Measurements from ENCODE around the gene CYP1A1. TPM values are rescaled to one million over a fixed set of nuclear protein-coding genes. Genes with fewer than 3 reads are reported as not detected.

The CYP1A1 gene
- total RNA-seq, 2 experiments from 2014 or later: 0.48 to 1.0 TPM

DNA sequence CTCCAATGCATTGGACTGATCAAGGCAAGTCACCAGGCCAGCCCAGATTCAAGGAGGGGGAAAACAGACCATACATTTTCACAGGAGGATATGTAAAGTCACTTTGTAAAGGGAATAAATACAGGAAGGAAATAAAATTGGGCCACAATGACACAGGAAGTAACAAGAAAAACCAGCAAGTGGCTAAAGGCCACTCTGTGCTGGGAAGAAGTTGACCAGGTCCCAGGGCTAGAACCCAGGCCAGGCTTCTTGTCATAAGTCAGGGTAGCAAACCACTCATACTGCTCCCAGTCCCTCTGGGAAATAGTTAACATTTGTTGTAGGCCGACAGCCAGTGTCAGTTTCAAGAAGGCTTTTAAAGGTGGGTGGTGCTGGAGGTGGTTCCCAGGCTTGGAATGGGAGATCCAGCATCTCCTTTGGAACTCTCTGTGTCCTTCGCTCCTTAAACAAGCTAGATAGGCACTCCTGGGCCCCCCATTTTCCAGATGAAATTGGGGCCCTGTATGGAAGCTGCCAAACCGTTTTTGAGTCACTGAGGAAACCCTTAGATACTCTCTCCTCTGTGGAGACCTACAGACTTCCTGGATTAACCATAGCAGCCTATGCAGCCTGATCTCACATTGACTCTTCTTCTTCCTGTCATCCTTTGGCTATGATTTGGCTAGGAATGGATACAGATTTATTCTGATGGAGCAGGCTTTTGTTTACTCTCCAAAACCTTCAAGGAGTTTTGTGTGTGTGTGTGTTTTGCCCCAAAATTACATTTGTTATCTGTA, 14.8 kb downstream of the CYP1A1 start:
- ChIA-PET POLR2A (no interaction called here), CTCF (no interaction called here)

DNA sequence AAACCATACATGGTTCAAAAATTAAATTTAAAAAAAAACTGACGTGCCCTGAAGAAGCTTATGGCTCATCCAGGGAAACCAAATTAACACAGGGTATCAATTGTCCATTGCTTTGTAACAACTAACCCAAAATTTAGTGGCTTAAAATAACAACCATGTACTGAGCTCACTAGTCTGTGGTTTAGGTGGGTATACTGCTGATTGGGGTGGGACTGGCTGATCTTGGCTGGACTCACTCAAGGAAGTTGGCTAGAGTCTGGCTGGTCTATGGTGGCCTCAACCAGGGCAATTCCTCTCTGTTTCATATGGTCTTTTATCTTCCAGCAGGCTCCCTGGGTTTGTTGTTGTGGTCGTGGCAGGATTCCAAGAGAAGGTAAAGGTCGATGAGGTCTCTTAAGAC, 15.4 kb downstream of the CYP1A1 start:
- POLR2A ChIA-PET: no interaction called here
- CTCF ChIA-PET: no interaction called here

GRCh38 chr15:74709011-74709410, 16.3 kb downstream of the CYP1A1 start:
- POLR2A ChIA-PET: no interaction called here
- CTCF ChIA-PET: no interaction called here

GRCh38 chr15:74696808-74697207, 28.5 kb downstream of the CYP1A1 start:
- POLR2A ChIA-PET: no interaction called here
- CTCF ChIA-PET: interaction anchor here (0.8 to 1.6 kb wide), 5 partner anchors 13 to 95 kb away, joined by 3 to 5 read pairs (median 4); no protein-coding TSS in a partner anchor

GRCh38 chr15:74696398-74696729, 29.0 kb downstream of the CYP1A1 start:
- CTCF ChIA-PET: interaction anchor here (0.8 to 1.6 kb wide), 5 partner anchors 13 to 96 kb away, joined by 3 to 5 read pairs (median 4); no protein-coding TSS in a partner anchor
- POLR2A ChIA-PET: no interaction called here

DNA sequence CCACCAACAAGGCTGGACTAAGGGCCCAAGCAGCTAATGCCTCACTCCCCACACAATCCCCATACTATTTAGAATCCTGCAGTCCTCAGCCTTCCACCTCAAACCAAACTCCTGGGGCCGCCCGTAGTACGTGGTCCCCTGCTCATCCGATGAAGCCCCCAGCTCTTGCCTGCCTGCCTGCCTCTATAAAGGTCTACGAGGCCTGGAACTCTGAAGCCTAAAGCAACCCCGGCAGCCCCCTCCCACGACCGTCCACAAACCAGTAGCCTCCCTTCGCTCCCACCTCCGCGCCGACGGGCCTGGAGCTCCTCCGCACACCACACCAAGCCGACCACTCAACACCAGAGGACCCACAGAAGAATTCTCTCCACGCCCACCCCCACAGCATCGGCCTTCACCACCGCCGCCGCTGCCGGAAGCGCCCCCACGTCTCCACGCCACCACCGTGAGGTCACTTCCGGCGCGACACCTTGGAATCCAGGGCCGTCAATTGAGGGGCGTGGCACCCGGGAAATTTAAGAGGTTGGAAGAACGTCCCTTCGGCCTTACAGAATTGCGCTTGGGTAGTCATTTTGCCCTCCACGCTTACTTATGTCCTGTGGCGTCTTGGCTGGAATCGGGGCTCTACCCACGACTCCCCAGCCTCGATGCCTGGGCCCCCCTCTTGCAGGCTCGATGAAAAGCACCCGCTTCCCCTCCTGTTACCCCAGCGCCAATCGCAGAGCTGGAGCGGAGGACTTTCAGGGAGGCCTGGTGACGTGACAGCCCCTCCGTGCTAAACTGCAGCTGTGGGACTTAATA, 29.5 kb downstream of the CYP1A1 start, which contains the start of gene EDC3:
Gene EDC3, minus strand, starts transcription at position 428 of the 801 bp plus-strand sequence. CDS start 20,900 bp downstream, outside the sequence.
- POLR2A ChIA-PET: interaction anchor here (0.5 kb wide), 1 partner anchor 198 kb away, joined by 3 read pairs; no protein-coding TSS in a partner anchor
- CTCF ChIA-PET: interaction anchor here (0.6 to 1.6 kb wide), 6 partner anchors 12 to 647 kb away, joined by 3 to 5 read pairs (median 4); no protein-coding TSS in a partner anchor

DNA sequence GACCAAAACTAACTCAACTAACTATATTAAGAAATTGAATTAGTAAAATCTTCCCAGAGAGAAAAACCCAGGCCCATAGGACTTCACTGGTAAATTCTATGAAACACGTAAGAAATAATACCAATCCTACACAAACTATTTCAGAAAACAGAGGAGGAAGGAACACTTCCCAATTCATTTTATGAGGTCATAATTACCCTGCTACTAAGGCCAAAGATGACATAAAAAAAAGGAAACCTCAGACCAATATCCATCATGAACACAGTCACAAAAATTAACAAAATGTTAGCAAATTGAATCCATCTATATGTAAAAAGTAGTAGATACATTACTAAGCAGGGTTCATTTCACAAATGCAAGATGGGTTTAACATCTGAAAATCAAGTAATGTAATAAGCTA, 33.0 kb downstream of the CYP1A1 start:
- ChIA-PET CTCF (no interaction called here), POLR2A (no interaction called here)

DNA sequence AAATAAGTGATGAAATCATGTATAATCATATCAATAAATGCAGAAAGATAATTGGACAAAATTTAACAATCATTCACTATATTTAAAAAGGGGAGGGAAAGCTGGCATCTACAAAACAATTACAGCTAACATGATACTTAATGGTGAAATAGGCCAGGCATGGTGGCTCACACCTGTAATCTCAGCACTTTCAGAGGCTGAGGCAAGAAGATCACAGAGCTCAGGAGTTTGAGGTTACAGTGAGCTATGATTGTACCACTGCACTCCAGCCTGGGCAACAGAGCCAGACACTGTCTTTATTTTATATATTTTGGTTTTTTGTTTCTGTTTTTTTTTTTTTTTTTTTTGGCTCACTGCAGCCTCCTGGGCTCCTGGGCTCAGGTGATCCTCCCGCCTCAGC, 41.6 kb downstream of the CYP1A1 start:
- CTCF ChIA-PET: interaction anchor here (0.6 to 1.4 kb wide), 3 partner anchors 12 to 392 kb away, joined by 3 to 5 read pairs (median 5); partner anchors contain the start of gene EDC3
- POLR2A ChIA-PET: no interaction called here

DNA sequence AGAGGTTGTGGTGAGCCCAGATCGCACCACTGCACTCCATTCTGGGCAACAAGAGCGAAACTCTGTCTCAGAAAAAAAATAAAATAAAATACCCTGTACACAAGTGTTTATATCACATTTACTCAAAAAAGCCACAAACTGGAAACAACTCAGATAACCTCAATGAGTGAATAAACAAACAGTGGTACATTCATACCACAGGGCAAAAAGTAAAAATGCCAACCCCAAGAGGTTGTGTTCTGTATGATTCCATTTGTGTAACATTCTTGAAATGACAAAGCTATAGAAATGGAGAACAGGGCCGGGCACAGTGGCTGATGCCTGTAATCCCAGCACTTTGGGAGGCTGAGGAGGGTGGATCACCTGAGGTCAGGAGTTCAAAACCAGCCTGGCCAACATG, 42.4 kb downstream of the CYP1A1 start:
- ChIA-PET CTCF (no interaction called here), POLR2A (no interaction called here)

GRCh38 chr15:74680456-74680855, 44.9 kb downstream of the CYP1A1 start:
- ChIA-PET CTCF (no interaction called here), POLR2A (no interaction called here)

GRCh38 chr15:74676801-74677200, 48.5 kb downstream of the CYP1A1 start:
- ChIA-PET POLR2A (no interaction called here), CTCF (interaction anchor here (1.1 kb wide), 1 partner anchor 101 kb away, joined by 3 read pairs; no protein-coding TSS in a partner anchor)

GRCh38 chr15:74674161-74674560, 51.2 kb downstream of the CYP1A1 start:
- ChIA-PET CTCF (no interaction called here), POLR2A (no interaction called here)

GRCh38 chr15:74669627-74670026, 55.7 kb downstream of the CYP1A1 start:
- POLR2A ChIA-PET: no interaction called here
- CTCF ChIA-PET: interaction anchor here (0.6 kb wide), 1 partner anchor 522 kb away, joined by 3 read pairs; no protein-coding TSS in a partner anchor

Other genes starting within 250 kb of the CYP1A1 start
- 10 to 100 TPM; 34.2 to 34.3 TPM for gene ARID3B, start 184.3 kb downstream of the CYP1A1 start, total RNA-seq
- 100 to 1,000 TPM; 109 to 112 TPM for gene CLK3, start 109.7 kb downstream of the CYP1A1 start, total RNA-seq
- 10 to 100 TPM; 50.5 to 52.2 TPM for gene EDC3, start 29.5 kb downstream of the CYP1A1 start, total RNA-seq
- gene CYP1A2, start 23.3 kb upstream of the CYP1A1 start, total RNA-seq: not detected
- 100 to 1,000 TPM; 289 to 301 TPM for gene CSK, start 56.6 kb upstream of the CYP1A1 start, total RNA-seq
- under 1 TPM in 1 of 2 experiments, not detected in 1; 0.15 TPM for gene LMAN1L, start 87.3 kb upstream of the CYP1A1 start, total RNA-seq
- not detected for gene CPLX3, start 101.1 kb upstream of the CYP1A1 start, total RNA-seq
- 10 to 100 TPM; 49.6 to 54.3 TPM for gene ULK3, start 117.6 kb upstream of the CYP1A1 start, total RNA-seq
- 10 to 100 TPM; 71.1 to 73.3 TPM for gene SCAMP2, start 147.8 kb upstream of the CYP1A1 start, total RNA-seq
- gene MPI, start 164.5 kb upstream of the CYP1A1 start, total RNA-seq: 10 to 100 TPM; 62.3 to 64.6 TPM
- 10 to 100 TPM; 50.6 to 52.7 TPM for gene FAM219B, start 181.3 kb upstream of the CYP1A1 start, total RNA-seq
- gene COX5A, start 212.5 kb upstream of the CYP1A1 start, total RNA-seq: 100 to 1,000 TPM; 350 to 357 TPM
- 1 to 10 TPM; 9.5 to 9.7 TPM for gene RPP25, start 231.2 kb upstream of the CYP1A1 start, total RNA-seq